Right atrium auricular region (tissue), 2 donors: ENCODE data around the gene WDR75. TPM values are rescaled to one million over a fixed set of nuclear protein-coding genes. Genes with fewer than 3 reads are reported as not detected.
"Not testable (repeated sequence)": the region's sequence is repeated elsewhere in the genome, so short reads cannot be mapped to it uniquely, and the experiment has no call there.

Experiments
- DNase-seq: peaks from one replicate; pipeline ENCODE4 v3.0.0-alpha.2; 2019; ENCODE audit warnings: low spot score
- H3K27ac ChIP-seq, 2 donors: fragments of 200-600 bp; sonication (generic); 1 replicate in 1 of 2; 2 replicates in 1 of 2; pipeline ENCODE4 v1.5.1; 2016 to 2019
- H3K27me3 ChIP-seq, 2 donors: fragments of 200-600 bp; sonication (generic); one replicate each; pipeline versions ENCODE4 v1.5.1 to v1.6.0; 2017 to 2019
- H3K36me3 ChIP-seq: fragments of 200-600 bp; sonication (generic); one replicate; pipeline ENCODE4 v1.5.1; 2016
- H3K4me1 ChIP-seq, 2 donors: fragments of 200-600 bp; sonication (generic); one replicate each; pipeline versions ENCODE4 v1.5.1 to v1.6.0; 2017 to 2019
- H3K4me3 ChIP-seq, 2 donors: fragments of 200-600 bp; sonication (generic); 1 replicate in 1 of 2; 2 replicates in 1 of 2; pipeline ENCODE4 v1.5.1; 2017 to 2019; ENCODE audit warnings: mild to moderate bottlenecking in 1 of 2, moderate library complexity in 1 of 2
- H3K9me3 ChIP-seq, 2 donors: fragments of 200-600 bp; sonication (generic); one replicate each; pipeline ENCODE4 v1.5.1; 2019
- total RNA-seq, 2 donors: library from RNA; depleted of rRNA; stranded (reverse); fragments of >200 nt; gene quantifications; one replicate each; pipeline ENCODE4 v1.1.0, GENCODE V29; 2016
- TF ChIP-seq, protein P1 (sequence below), 2 donors: fragments of 200-600 bp; sonication (generic); IDR thresholded peaks; one replicate each; pipeline ENCODE4 v1.5.1; 2019; ENCODE audit warnings: antibody characterized with exemption in 2 of 2

Gene WDR75
- total RNA-seq, 2 donors from 2014 or later: 11.8 to 15.9 TPM

DNA sequence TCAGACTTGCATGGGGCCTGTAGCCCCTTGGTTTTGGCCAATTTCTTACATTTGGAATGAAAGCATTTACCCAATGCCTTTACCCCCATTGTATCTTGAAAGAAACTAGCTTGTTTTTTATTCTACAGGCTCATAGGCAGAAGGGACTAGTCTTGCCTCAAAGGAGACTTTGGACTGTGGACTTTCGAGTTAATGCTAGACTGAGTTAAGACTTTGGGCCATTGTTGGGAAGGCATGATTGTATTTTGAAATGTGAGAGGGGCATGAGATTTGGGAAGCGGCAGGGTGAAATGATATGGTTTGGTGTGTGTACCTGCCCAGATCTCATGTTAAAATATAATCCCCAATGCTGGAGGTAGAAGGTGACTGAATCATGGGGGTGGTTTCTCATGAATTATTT, 13.4 kb upstream of the WDR75 start:
- no peaks in the 10 kb centered on the region for H3K27me3 ChIP-seq
- TF ChIP-seq, protein P1, sequence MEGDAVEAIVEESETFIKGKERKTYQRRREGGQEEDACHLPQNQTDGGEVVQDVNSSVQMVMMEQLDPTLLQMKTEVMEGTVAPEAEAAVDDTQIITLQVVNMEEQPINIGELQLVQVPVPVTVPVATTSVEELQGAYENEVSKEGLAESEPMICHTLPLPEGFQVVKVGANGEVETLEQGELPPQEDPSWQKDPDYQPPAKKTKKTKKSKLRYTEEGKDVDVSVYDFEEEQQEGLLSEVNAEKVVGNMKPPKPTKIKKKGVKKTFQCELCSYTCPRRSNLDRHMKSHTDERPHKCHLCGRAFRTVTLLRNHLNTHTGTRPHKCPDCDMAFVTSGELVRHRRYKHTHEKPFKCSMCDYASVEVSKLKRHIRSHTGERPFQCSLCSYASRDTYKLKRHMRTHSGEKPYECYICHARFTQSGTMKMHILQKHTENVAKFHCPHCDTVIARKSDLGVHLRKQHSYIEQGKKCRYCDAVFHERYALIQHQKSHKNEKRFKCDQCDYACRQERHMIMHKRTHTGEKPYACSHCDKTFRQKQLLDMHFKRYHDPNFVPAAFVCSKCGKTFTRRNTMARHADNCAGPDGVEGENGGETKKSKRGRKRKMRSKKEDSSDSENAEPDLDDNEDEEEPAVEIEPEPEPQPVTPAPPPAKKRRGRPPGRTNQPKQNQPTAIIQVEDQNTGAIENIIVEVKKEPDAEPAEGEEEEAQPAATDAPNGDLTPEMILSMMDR (IDR thresholded peaks at IDR 0.05): no peak
- H3K9me3 ChIP-seq: no peaks in the 10 kb centered on the region
- no peaks in the 10 kb centered on the region for H3K4me1 ChIP-seq
- H3K4me3 ChIP-seq: no peak overlapping the region
- no peaks in the 10 kb centered on the region for H3K36me3 ChIP-seq
- no peak for DNase-seq
- H3K27ac ChIP-seq: no peak overlapping the region

DNA sequence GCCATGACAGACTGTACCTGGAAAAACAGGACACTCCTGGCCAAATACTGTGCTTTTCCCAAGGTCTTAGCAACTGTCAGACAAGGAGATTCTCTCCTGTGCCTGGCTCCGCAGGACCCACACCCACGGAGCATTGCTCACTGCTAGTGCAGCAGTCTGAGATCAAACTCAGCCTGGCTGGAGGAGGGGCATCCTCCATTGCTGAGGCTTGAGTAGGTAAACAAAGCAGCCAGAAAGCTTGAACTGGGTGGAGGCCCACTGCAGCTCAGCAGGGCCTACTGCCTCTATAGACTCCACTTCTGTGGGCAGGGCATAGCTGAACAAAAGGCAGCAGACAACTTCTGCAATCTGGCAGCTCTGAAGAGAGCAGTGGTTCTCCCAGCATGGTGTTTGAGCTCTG, 10.8 kb upstream of the WDR75 start:
- H3K27ac ChIP-seq, H3K4me3 ChIP-seq, H3K27me3 ChIP-seq, DNase-seq, H3K4me1 ChIP-seq, H3K36me3 ChIP-seq, H3K9me3 ChIP-seq: not testable (repeated sequence)

DNA sequence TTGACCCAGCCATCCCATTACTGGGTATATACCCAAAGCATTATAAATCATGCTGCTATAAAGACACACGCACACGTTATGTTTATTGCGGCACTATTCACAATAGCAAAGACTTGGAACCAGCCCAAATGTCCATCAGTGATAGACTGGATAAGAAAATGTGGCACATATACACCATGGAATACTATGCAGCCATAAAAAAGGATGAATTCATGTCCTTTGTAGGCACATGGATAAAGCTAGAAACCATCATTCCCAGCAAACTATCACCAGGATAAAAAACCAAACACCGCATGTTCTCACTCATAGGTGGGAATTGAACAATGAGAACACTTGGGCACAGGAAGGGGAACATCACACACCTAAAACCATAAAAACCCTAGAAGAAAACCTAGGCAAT, 5.5 kb upstream of the WDR75 start:
- H3K9me3 ChIP-seq, H3K4me1 ChIP-seq, H3K36me3 ChIP-seq, DNase-seq, H3K4me3 ChIP-seq, H3K27me3 ChIP-seq, H3K27ac ChIP-seq: not testable (repeated sequence)

GRCh38 chr2:189437926-189438325, 3.3 kb upstream of the WDR75 start:
- no peaks in the 10 kb centered on the region for H3K9me3 ChIP-seq
- TF ChIP-seq, protein P1 (IDR thresholded peaks at IDR 0.05): no peak
- DNase-seq: no peak
- no peaks in the 10 kb centered on the region for H3K36me3 ChIP-seq
- peaks cover 0 to 6% of the 10 kb centered on the region in 2 donors for H3K4me1 ChIP-seq
- H3K27ac ChIP-seq: no peak overlapping the region
- no peak overlapping the region for H3K4me3 ChIP-seq
- H3K27me3 ChIP-seq: no peaks in the 10 kb centered on the region

GRCh38 chr2:189439342-189439741, 1.9 kb upstream of the WDR75 start:
- TF ChIP-seq, protein P1 (IDR thresholded peaks at IDR 0.05): no peak
- no peaks in the 10 kb centered on the region for H3K9me3 ChIP-seq
- no peak overlapping the region for H3K27ac ChIP-seq
- no peaks in the 10 kb centered on the region for H3K27me3 ChIP-seq
- no peaks in the 10 kb centered on the region for H3K36me3 ChIP-seq
- H3K4me1 ChIP-seq: peaks cover 0 to 15% of the 10 kb centered on the region in 2 donors
- no peak for DNase-seq
- H3K4me3 ChIP-seq: no peak overlapping the region

- Histone ChIP-seq H3K9me3 (no peaks in the 10 kb centered on the region), H3K27me3 (no peaks in the 10 kb centered on the region), H3K4me3 (peak overlapping the region; percentile 81 to 83), H3K27ac (peak overlapping the region; percentile 87 to 88), H3K36me3 (no peaks in the 10 kb centered on the region), H3K4me1 (peaks cover 0 to 15% of the 10 kb centered on the region in 2 donors)
- peak; percentile 60 for DNase-seq
- TF ChIP-seq, protein P1 (IDR thresholded peaks at IDR 0.05): no peak
Observed at GRCh38 chr2:189440644-189440946, 679 bp upstream of the WDR75 start.

- no peaks in the 10 kb centered on the region for H3K9me3 ChIP-seq
- H3K4me3 ChIP-seq: peak overlapping the region; percentile 81 to 83
- no peaks in the 10 kb centered on the region for H3K27me3 ChIP-seq
- peak overlapping the region; percentile 87 to 88 for H3K27ac ChIP-seq
- H3K4me1 ChIP-seq: peaks cover 0 to 15% of the 10 kb centered on the region in 2 donors
- peak; percentile 59 for DNase-seq
- TF ChIP-seq, protein P1 (IDR thresholded peaks at IDR 0.05): no peak
- H3K36me3 ChIP-seq: no peaks in the 10 kb centered on the region
Observed at GRCh38 chr2:189441709-189442074, 418 bp downstream of the WDR75 start.
